GM11168 (cell line): ENCODE measurements around the gene SERPINE3.

Source experiments
- in situ Hi-C: fragments of 300-500 bp; cut with MboI; formaldehyde crosslinking; loops from one replicate; pipeline ENCODE4 v1.12.0; 2022; ENCODE audit warnings: low sequenced_read_pairs; ENCODE audit not compliant: unreplicated experiment

SERPINE3 gene

DNA sequence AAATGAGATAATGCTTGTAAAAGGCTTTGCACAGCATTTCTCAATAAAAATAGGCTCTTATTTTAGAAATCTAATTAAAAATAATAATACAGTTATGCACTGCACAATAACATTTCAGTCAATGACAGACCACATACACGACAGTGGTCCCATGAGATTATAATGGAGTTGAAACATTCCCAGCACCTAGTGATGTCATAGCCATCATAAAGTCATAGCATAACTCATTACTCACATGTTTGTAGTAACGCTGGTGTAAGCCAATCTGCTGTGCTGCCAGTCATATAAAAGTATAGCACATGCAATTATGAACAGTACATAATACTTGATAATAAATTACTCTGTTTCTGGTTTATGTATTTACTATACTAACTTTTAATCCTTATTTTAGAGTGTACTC, 12.7 kb upstream of the SERPINE3 start:
- in situ Hi-C loops, result no loop called here

DNA sequence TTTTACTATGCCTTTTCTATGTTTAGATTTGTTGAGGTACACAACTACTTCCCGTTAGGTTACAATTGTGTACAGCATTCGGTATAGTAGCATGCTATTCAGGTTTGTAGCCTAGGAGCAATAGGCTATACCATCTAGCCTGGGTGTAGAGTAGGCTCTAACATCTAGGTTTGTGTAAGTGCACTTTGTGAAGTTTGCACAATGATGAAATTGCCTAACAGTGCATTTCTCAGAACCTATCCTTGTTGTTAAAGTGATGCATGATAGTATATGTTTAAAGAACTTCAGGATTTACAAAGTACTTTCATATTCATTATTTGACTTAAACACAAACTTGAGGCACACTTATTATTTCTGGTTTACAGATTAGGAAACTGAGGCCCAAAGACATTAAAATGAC, 11.5 kb upstream of the SERPINE3 start:
- in situ Hi-C loops, result no loop called here

DNA sequence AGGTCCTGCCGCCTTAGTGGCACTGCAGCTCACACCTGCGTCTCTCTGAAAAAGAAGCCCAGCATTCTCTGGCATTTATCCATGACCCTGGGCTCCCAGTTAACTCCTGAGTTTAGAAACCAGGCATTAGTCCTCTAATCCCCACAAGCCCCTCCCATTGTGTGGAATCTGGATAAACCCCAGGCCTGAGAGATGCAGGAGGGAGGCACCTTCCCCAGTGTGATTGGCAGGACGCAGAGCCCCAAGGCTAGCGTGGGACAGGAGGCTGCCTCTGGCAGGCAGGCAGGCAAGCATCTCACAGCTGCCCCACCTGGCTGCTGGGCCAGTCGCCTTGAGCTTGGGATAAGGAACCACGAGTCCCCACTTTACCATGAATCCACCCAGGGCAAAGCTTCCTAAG, 11.0 kb upstream of the SERPINE3 start:
- in situ Hi-C loops, result no loop called here

GRCh38 chr13:51329606-51330005, 9.9 kb upstream of the SERPINE3 start:
- in situ Hi-C loops, result no loop called here

DNA sequence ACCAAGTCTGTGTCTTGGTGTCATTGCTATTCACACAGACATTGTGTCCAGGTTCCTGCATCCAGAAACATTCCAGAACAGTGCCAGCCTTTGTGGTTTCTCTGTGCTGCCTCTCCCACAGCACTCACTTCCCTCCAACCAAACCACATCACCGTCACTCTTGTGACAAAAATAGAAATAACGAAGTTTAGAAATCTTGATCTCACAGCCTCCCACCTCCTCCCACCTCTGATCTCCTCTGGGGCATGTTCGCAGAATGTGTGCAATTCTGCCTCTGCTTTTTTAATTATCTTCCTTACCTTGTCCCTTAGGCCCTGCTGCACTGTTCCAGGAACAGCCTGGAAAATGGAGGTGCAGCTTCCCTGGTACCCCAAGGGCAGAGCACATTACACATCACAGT, 8.7 kb upstream of the SERPINE3 start:
- in situ Hi-C loops, result no loop called here

- in situ Hi-C loops, result no loop called here
Measured at GRCh38 chr13:51331354-51331861, 8.1 kb upstream of the SERPINE3 start.

DNA sequence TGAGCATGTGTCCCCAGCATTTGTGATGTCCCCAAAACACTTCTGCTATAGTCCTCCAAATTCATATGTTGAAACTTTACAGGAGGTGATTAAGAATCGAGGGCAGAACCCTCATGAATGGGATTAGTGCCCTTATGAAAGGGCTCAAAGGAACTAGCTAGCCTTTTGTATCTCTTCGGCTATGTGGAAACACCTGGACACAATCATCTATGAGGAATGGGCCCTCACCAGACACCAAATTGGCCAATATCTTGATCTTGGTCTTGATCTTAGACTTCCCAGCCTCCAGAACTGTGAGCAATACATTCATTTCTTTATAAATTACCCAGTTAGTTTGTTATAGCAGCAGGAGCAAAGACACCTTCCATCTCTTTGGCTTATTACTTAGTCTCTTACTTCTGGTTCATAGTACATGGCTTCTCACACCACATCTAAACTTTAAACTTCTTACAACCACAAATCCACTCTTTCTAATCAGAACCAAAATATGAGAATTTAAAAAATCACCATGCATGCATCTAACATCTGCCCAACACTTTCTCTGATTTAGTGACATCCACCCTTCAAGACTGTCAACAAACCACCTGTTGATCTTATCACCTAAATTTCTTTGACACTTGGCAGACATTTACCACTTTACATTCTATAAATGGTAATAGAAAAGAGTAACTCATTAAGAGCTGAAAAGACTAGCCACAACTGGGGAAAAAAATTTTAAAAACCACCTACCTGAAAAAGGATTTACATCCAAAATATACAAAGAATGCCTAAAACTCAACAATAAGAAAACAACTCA, 6.7 kb upstream of the SERPINE3 start:
- in situ Hi-C loops, result no loop called here

GRCh38 chr13:51333421-51333820, 6.1 kb upstream of the SERPINE3 start:
- in situ Hi-C loops, result no loop called here

DNA sequence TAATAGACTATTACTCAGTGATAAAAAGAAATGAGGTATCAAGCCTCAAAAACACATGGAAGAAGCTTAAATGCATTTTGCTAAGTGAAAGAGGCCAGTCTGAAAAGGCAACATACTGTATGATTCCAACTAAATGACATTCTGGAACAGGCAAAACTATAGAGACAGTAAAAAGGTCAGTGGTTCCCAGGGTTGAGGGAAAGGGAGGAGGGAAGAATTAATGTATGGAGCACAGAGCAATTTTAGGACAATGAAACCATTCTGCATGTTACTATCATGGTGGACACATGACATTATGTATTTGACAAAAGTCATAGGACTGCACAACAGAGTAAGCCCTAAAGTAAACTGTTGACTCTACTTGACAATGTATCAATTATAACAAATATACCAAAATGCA, 5.7 kb upstream of the SERPINE3 start:
- in situ Hi-C loops, result no loop called here

DNA sequence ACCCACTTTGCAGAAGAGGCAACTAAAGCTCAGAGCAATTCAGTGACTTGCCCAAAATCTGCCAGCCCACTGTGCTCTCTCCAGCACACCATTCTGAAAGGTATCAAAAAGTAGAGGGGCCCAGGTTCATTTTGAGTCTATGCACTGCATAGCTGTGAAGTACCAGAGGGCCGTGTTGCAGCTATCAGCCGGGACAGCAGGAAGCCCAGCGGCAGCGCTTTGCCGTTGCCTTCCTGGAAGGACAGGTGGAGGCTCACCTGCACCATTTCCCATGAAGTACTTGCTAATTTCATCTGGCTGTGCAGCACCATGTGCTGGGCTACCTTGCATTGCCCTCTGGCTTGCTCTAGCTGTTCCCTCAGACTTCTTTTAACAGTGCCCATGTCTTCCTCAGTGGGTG, 2.7 kb upstream of the SERPINE3 start:
- in situ Hi-C loops, result no loop called here

- in situ Hi-C loops, result no loop called here
Measured at GRCh38 chr13:51339952-51340732, 651 bp downstream of the SERPINE3 start.

GRCh38 chr13:51341232-51341631, 1.7 kb downstream of the SERPINE3 start:
- in situ Hi-C loops, result no loop called here

GRCh38 chr13:51341791-51342190, 2.3 kb downstream of the SERPINE3 start:
- in situ Hi-C loops, result no loop called here

DNA sequence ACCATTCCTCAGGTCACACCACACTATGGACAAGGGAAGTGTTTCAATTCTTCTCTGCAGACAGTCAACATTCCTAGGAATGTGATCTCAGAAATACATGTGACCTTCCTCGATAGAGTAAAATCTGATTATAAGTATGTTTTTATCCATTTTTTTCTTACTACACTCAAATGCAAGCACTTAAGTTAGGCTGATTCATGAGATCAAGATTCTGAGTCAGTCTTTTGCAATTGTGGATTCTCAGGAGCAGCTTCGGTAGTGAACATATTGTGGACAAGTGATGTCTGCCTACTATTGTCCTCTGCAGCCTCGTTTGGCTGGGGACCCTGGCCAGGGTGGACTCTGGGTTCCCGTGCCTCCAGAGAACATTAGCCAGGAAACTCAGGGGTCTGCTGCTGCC, 3.2 kb downstream of the SERPINE3 start:
- in situ Hi-C loops, result no loop called here

DNA sequence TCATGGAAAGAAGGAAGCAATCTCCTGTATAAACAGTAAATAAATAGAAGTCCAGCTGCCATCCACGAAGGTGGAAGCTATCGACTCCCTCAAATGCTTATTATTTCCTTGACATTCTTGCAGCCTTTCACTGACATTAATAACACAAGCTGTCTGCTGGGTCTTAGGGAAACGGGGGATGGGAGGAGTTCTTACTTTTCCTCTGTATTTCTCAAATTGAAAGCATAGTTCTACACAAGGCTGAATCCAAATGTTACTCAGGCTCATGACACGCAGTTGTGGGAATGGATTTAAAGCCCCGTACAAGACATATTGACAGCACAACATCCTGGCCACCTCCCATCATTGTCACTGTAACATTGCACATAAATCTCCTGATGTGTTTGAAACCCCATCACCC, 4.0 kb downstream of the SERPINE3 start:
- in situ Hi-C loops, result no loop called here

- in situ Hi-C loops, result no loop called here
Measured at GRCh38 chr13:51346397-51346796, 6.9 kb downstream of the SERPINE3 start.

- in situ Hi-C loops, result no loop called here
Measured at GRCh38 chr13:51347099-51347498, 7.6 kb downstream of the SERPINE3 start.

- in situ Hi-C loops, result no loop called here
Measured at GRCh38 chr13:51348069-51348967, 8.8 kb downstream of the SERPINE3 start.

- in situ Hi-C loops, result no loop called here
Measured at GRCh38 chr13:51349016-51349415, 9.5 kb downstream of the SERPINE3 start.

DNA sequence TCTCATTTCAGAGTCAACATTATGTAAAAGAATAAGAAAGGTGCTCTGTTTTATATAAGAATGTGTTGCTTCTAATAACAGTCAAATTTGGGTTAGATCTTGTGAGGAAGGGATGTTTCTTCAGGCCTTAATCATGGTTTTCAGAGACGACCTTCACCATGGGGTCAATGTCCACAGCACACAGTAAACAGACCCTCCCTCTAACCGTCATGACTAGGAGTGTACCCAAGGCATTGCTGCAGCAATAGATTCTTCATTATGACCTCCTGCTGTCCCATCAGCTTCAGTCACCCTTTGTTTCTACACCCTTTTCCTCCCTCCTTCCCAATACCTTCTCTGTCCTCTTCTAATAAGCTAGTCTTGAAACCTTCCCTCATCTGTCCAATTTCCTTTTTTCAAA, 15.7 kb downstream of the SERPINE3 start:
- in situ Hi-C loops, result no loop called here
